AG09319 (cell line): ENCODE data around the gene ATP5MC2.

ENCODE experiments used
- DNase-seq: peaks from one replicate; pipeline ENCODE4 v3.0.0-alpha.2; 2010; ENCODE audit warnings: low read depth; ENCODE audit errors: extremely low read depth
- CTCF ChIP-seq: IDR thresholded peaks from 2 replicates; pipeline ENCODE4 v1.5.1; 2011; ENCODE audit warnings: low read depth, mild to moderate bottlenecking, inconsistent platforms, low read length, moderate library complexity

The ATP5MC2 gene

GRCh38 chr12:53713516-53713915, 37.6 kb upstream of the ATP5MC2 start:
- TF ChIP-seq CTCF: no peak
- DNase-seq: no peak

GRCh38 chr12:53712059-53712643, 36.3 kb upstream of the ATP5MC2 start:
- TF ChIP-seq CTCF: no peak
- DNase-seq: no peak

GRCh38 chr12:53710091-53710490, 34.2 kb upstream of the ATP5MC2 start:
- no peak for DNase-seq
- no peak for TF ChIP-seq CTCF

- DNase-seq: no peak
- TF ChIP-seq CTCF: no peak
These were observed 33.8 kb upstream of the ATP5MC2 start for GRCh38 chr12:53709671-53710070.

- DNase-seq: no peak
- TF ChIP-seq CTCF: no peak
These were observed 30.2 kb upstream of the ATP5MC2 start for GRCh38 chr12:53706080-53706479.

- DNase-seq: no peak
- no peak for TF ChIP-seq CTCF
These were observed 27.9 kb upstream of the ATP5MC2 start for GRCh38 chr12:53703756-53704155.

- peak; percentile 36 for DNase-seq
- peak; percentile 98 for TF ChIP-seq CTCF
These were observed 25.8 kb upstream of the ATP5MC2 start for GRCh38 chr12:53701518-53702264.
